Lung (tissue), 12 donors: ENCODE data around the gene NLGN1. TPM values are rescaled to one million over a fixed set of nuclear protein-coding genes. Genes with fewer than 3 reads are reported as not detected.

ENCODE experiments used
- ATAC-seq: fragments of 200-7000 bp; cut with Tn5 transposase; one replicate; pipeline ENCODE4 v1.9.1; 2020; ENCODE audit warnings: moderate number of reproducible peaks; ENCODE audit not compliant: insufficient read depth, low FRiP score
- DNase-seq, 3 donors: peaks; one replicate each; pipeline ENCODE4 v3.0.0-alpha.2; 2013 to 2017
- H3K27ac ChIP-seq, 2 donors: one replicate each; pipeline ENCODE4 v1.5.1; 2013; ENCODE audit warnings: mild to moderate bottlenecking in 2 of 2, moderate library complexity in 2 of 2, control low read depth in 1 of 2, inconsistent platforms in 1 of 2, low read depth in 1 of 2, low read length in 1 of 2
- H3K27me3 ChIP-seq, 3 donors: one replicate each; pipeline ENCODE4 v1.5.1; 2013; ENCODE audit warnings: low read length in 2 of 3; ENCODE audit not compliant: control insufficient read depth in 3 of 3, insufficient read depth in 3 of 3
- H3K36me3 ChIP-seq, 4 donors: one replicate each; pipeline ENCODE4 v1.5.1; 2013; ENCODE audit warnings: low read length in 4 of 4, mild to moderate bottlenecking in 1 of 4, moderate library complexity in 1 of 4; ENCODE audit not compliant: control insufficient read depth in 4 of 4, insufficient read depth in 4 of 4
- H3K4me1 ChIP-seq, 5 donors: one replicate each; pipeline ENCODE4 v1.5.1; 2013; ENCODE audit warnings: low read length in 5 of 5, mild to moderate bottlenecking in 2 of 5, moderate library complexity in 1 of 5; ENCODE audit not compliant: control insufficient read depth in 5 of 5, insufficient read depth in 5 of 5
- H3K4me3 ChIP-seq: one replicate; pipeline ENCODE4 v1.5.1; 2013; ENCODE audit warnings: mild to moderate bottlenecking, control low read depth, moderate library complexity
- H3K9ac ChIP-seq, 2 donors: one replicate each; pipeline ENCODE4 v1.5.1; 2013; ENCODE audit warnings: low read length in 2 of 2, control low read depth in 1 of 2; ENCODE audit not compliant: insufficient read depth in 1 of 2
- H3K9me3 ChIP-seq, 4 donors: one replicate each; pipeline ENCODE4 v1.5.1; 2013; ENCODE audit warnings: low read length in 3 of 4, mild to moderate bottlenecking in 1 of 4, moderate library complexity in 1 of 4; ENCODE audit not compliant: control insufficient read depth in 4 of 4, insufficient read depth in 3 of 4
- WGBS, 2 donors: extraction: QIAGEN DNeasy Blood & Tissue Kit; methylation state at CpG; one replicate each; pipeline ENCODE4 v1.1.7; 2013; 5-methylcytosine and 5-hydroxymethylcytosine counted together
- polyA plus RNA-seq, 2 donors: library from polyadenylated mRNA; stranded (reverse); fragments of 200-250 nt; gene quantifications; one replicate each; pipeline ENCODE4 v1.2.1, GENCODE V29; 2013
- total RNA-seq, 2 donors: library from RNA; depleted of rRNA in 1 of 2; stranded (reverse); fragments of >200 nt in 1 of 2; gene quantifications; one replicate each; pipeline ENCODE4 v1.2.1, GENCODE V29; 2014 to 2021
- TF ChIP-seq, protein P1 (sequence below): IDR thresholded peaks from 2 replicates; pipeline ENCODE4 v1.5.1; 2012; ENCODE audit warnings: mild to moderate bottlenecking; ENCODE audit errors: control extremely low read depth, extremely low read depth
- donor health status: control.
- donor health status: control.
- donor health status: Bipolar disorder and iron deficiency.
- donor health status: healthy.
- donor health status: DM: yes; HTN: yes; CAD: no.

Gene NLGN1
- total and polyA plus RNA-seq, 4 donors = 0.24 to 22.2 (median 1.9) TPM

- no peak overlapping the region for H3K9ac ChIP-seq
Measured at GRCh38 chr3:173744479-173744878, 346.9 kb downstream of the NLGN1 start.

GRCh38 chr3:173744895-173745294 is 347.4 kb downstream of the NLGN1 start:
- H3K4me1 ChIP-seq = peaks cover 0 to 5% (median 3%) of the 10 kb centered on the region in 5 donors
- no peaks in the 10 kb centered on the region for H3K9me3 ChIP-seq
- no peaks in the 10 kb centered on the region for H3K27me3 ChIP-seq
- no peak overlapping the region for H3K4me3 ChIP-seq
- ATAC-seq (no peak), DNase-seq (no peak)
- no peaks in the 10 kb centered on the region for H3K36me3 ChIP-seq
- 86 to 92% methylated on average over 4 of the region's 4 CpGs for WGBS, 2 donors
- TF ChIP-seq, protein P1, sequence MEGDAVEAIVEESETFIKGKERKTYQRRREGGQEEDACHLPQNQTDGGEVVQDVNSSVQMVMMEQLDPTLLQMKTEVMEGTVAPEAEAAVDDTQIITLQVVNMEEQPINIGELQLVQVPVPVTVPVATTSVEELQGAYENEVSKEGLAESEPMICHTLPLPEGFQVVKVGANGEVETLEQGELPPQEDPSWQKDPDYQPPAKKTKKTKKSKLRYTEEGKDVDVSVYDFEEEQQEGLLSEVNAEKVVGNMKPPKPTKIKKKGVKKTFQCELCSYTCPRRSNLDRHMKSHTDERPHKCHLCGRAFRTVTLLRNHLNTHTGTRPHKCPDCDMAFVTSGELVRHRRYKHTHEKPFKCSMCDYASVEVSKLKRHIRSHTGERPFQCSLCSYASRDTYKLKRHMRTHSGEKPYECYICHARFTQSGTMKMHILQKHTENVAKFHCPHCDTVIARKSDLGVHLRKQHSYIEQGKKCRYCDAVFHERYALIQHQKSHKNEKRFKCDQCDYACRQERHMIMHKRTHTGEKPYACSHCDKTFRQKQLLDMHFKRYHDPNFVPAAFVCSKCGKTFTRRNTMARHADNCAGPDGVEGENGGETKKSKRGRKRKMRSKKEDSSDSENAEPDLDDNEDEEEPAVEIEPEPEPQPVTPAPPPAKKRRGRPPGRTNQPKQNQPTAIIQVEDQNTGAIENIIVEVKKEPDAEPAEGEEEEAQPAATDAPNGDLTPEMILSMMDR = no peak
- no peak overlapping the region for H3K9ac ChIP-seq
- no peak overlapping the region for H3K27ac ChIP-seq

More at GRCh38 chr3:173744479-173744878, 346.9 kb downstream of the NLGN1 start:
- peaks cover 0 to 5% (median 3%) of the 10 kb centered on the region in 5 donors for H3K4me1 ChIP-seq
- no peaks in the 10 kb centered on the region for H3K36me3 ChIP-seq
- DNase-seq (no peak), ATAC-seq (no peak)
- H3K9me3 ChIP-seq = no peaks in the 10 kb centered on the region
- TF ChIP-seq, protein P1 = no peak
- no peaks in the 10 kb centered on the region for H3K27me3 ChIP-seq
- no peak overlapping the region for H3K4me3 ChIP-seq
- WGBS, 2 donors = 58 to 78% methylated on average over 3 of the region's 3 CpGs
- H3K27ac ChIP-seq = no peak overlapping the region

- H3K4me3 ChIP-seq = no peak overlapping the region
- H3K9me3 ChIP-seq = no peaks in the 10 kb centered on the region
- no peak overlapping the region for H3K9ac ChIP-seq
- no peaks in the 10 kb centered on the region for H3K36me3 ChIP-seq
- ATAC-seq = no peak
- TF ChIP-seq, protein P1 = no peak
- H3K4me1 ChIP-seq = peaks cover 0 to 5% (median 3%) of the 10 kb centered on the region in 5 donors
- no peak for DNase-seq
- no peak overlapping the region for H3K27ac ChIP-seq
- H3K27me3 ChIP-seq = no peaks in the 10 kb centered on the region
- 78 to 81% methylated on average over 4 of the region's 4 CpGs for WGBS, 2 donors
Measured at GRCh38 chr3:173745952-173746682, 348.6 kb downstream of the NLGN1 start.

GRCh38 chr3:173747427-173747826 is 349.9 kb downstream of the NLGN1 start:
- Histone ChIP-seq H3K9ac (no peak overlapping the region), H3K36me3 (no peaks in the 10 kb centered on the region), H3K9me3 (no peaks in the 10 kb centered on the region), H3K4me3 (no peak overlapping the region), H3K4me1 (peaks cover 0 to 5% (median 3%) of the 10 kb centered on the region in 5 donors), H3K27me3 (no peaks in the 10 kb centered on the region), H3K27ac (no peak overlapping the region)
- DNase-seq (no peak), ATAC-seq (no peak)
- WGBS, 2 donors = 92 to 97% methylated on average over 3 of the region's 3 CpGs
- TF ChIP-seq, protein P1 = no peak
